K562 (cell line): ENCODE results near the gene SMYD1. TPM values are rescaled to one million over a fixed set of nuclear protein-coding genes. Genes with fewer than 3 reads are reported as not detected.

ENCODE experiments used
- BDP1 ChIP-seq: IDR thresholded peaks from 3 replicates; pipeline ENCODE4 v1.6.1; 2011; ENCODE audit not compliant: insufficient read length, insufficient read depth
- CHD1 ChIP-seq: fragments of 200-600 bp; sonication (generic); IDR thresholded peaks from one replicate; pipeline ENCODE4 v1.6.1; 2012; ENCODE audit warnings: mild to moderate bottlenecking, moderate library complexity, low read length, inconsistent platforms
- CREM ChIP-seq: IDR thresholded peaks from 2 replicates; pipeline ENCODE4 v1.6.1; 2014; ENCODE audit warnings: antibody characterized with exemption, low read depth
- ETV6 ChIP-seq, 3 experiments: fragments of 150-350 bp in 1 of 3; sonication (generic) in 1 of 3; formaldehyde crosslinking in 1 of 3; IDR thresholded peaks; 2 replicates each; pipeline versions ENCODE4 v1.6.1 to v1.8.0; 2014 to 2022; ENCODE audit warnings: borderline replicate concordance in 2 of 3, low read depth in 2 of 3, antibody characterized with exemption in 1 of 3, low read length in 1 of 3, mild to moderate bottlenecking in 1 of 3, missing genetic modification reagents in 1 of 3
- FOSL1 ChIP-seq: fragments of 200-800 bp; sonication (Bioruptor generic); conservative IDR thresholded peaks from 2 replicates; pipeline ENCODE4 v1.6.1; 2016; ENCODE audit warnings: missing genetic modification characterization, missing compliant biosample characterization
- FUS ChIP-seq: fragments of 200-400 bp; formaldehyde crosslinking; optimal IDR thresholded peaks from 2 replicates; pipeline ENCODE3; 2017; ENCODE audit warnings: low read depth, low read length
- GTF2A2 ChIP-seq: IDR thresholded peaks from 2 replicates; pipeline ENCODE4 v1.6.1; 2016; ENCODE audit warnings: mild to moderate bottlenecking, missing genetic modification characterization, missing compliant biosample characterization
- KAT2B ChIP-seq: IDR thresholded peaks from one replicate; pipeline ENCODE4 v1.6.1; 2012; ENCODE audit warnings: low read depth, mild to moderate bottlenecking, control low read depth, inconsistent platforms, low read length, moderate library complexity
- KDM4B ChIP-seq, 2 experiments: fragments of 450-650 bp in 1 of 2; sonication (generic) in 1 of 2; IDR thresholded peaks; 2 replicates each; pipeline ENCODE4 v1.6.1; 2016 to 2017; ENCODE audit warnings: borderline replicate concordance in 2 of 2, antibody characterized with exemption in 1 of 2, low read depth in 1 of 2, mild to moderate bottlenecking in 1 of 2
- PHF8 ChIP-seq: fragments of 200-600 bp; sonication (generic); IDR thresholded peaks from 2 replicates; pipeline ENCODE4 v1.6.1; 2012; ENCODE audit warnings: mixed run types, mild to moderate bottlenecking, inconsistent platforms, low read length, moderate library complexity, borderline replicate concordance
- PML ChIP-seq: IDR thresholded peaks from 2 replicates; pipeline ENCODE4 v1.6.1; 2012; ENCODE audit warnings: low read length, inconsistent platforms
- PPARD ChIP-seq: fragments of 250-450 bp; sonication (Bioruptor Pico); IDR thresholded peaks from 2 replicates; pipeline ENCODE4 v1.8.0; 2022; ENCODE audit warnings: inconsistent platforms, mild to moderate bottlenecking, moderate library complexity
- PTTG1 ChIP-seq: fragments of 450-650 bp; IDR thresholded peaks from 2 replicates; pipeline ENCODE4 v1.6.1; 2016; ENCODE audit warnings: low read depth, mild to moderate bottlenecking, missing genetic modification characterization, missing compliant biosample characterization
- SRSF7 ChIP-seq: fragments of 200-400 bp; formaldehyde crosslinking; optimal IDR thresholded peaks from 2 replicates; pipeline ENCODE3; 2017; ENCODE audit warnings: mild to moderate bottlenecking, low read depth, low read length
- ZKSCAN1 ChIP-seq: fragments of 150-350 bp; IDR thresholded peaks from 2 replicates; pipeline ENCODE4 v1.6.1; 2016; ENCODE audit warnings: low read depth, low read length
- ZNF212 ChIP-seq: fragments of 450-650 bp; formaldehyde crosslinking; IDR thresholded peaks from 2 replicates; pipeline ENCODE4 v1.4.0; 2020; ENCODE audit warnings: mild to moderate bottlenecking
- ZNF3 ChIP-seq: fragments of 250-450 bp; sonication (Bioruptor Pico); IDR thresholded peaks from 2 replicates; pipeline ENCODE4 v1.5.0; 2021; ENCODE audit warnings: mild to moderate bottlenecking, moderate library complexity
- ZNF589 ChIP-seq: fragments of 200-800 bp; sonication (Bioruptor generic); IDR thresholded peaks from 2 replicates; pipeline ENCODE4 v1.6.1; 2016; ENCODE audit warnings: low read depth, missing genetic modification characterization, missing compliant biosample characterization
- polyA plus RNA-seq, 8 experiments: library from polyadenylated mRNA; depleted of rRNA in 4 of 8; stranded (reverse) in 5 of 8; unstranded in 3 of 8; fragments of >200 nt; fragmentation: Nextera tagmentation in 2 of 8; fragmentation: Illumina TruSeq in 1 of 8; extraction: Ambion mirVana in 2 of 8; extraction: Trizol in 1 of 8; gene quantifications; 2 replicates each; pipeline versions ENCODE4 v1.2.1 to v1.2.3, GENCODE V29; 2011 to 2014; ENCODE audit warnings: inconsistent platforms in 1 of 8, missing spikeins in 1 of 8
- total RNA-seq, 7 experiments: library from RNA; depleted of rRNA in 6 of 7; stranded (reverse); fragments of >200 nt in 6 of 7; fragmentation: Illumina TruSeq in 2 of 7; extraction: Trizol in 2 of 7; gene quantifications; 2 replicates each; pipeline versions ENCODE4 v1.2.1 to v1.2.3, GENCODE V29; 2011 to 2021; ENCODE audit warnings: low replicate concordance in 1 of 7
- TF ChIP-seq, protein P1 (sequence below): sonication (generic); formaldehyde crosslinking; IDR thresholded peaks from 2 replicates; pipeline ENCODE4 v1.8.1; 2022; ENCODE audit warnings: missing genetic modification reagents
- TF ChIP-seq, protein P2 (sequence below): sonication (generic); formaldehyde crosslinking; IDR thresholded peaks from 2 replicates; pipeline ENCODE4 v1.8.0; 2023; ENCODE audit warnings: mild to moderate bottlenecking, missing genetic modification reagents

Gene SMYD1
- total and polyA plus RNA-seq, 9 of the 15 experiments (the other 6 are each of a cell fraction or from before 2014, with no cell fraction given) = not detected

DNA sequence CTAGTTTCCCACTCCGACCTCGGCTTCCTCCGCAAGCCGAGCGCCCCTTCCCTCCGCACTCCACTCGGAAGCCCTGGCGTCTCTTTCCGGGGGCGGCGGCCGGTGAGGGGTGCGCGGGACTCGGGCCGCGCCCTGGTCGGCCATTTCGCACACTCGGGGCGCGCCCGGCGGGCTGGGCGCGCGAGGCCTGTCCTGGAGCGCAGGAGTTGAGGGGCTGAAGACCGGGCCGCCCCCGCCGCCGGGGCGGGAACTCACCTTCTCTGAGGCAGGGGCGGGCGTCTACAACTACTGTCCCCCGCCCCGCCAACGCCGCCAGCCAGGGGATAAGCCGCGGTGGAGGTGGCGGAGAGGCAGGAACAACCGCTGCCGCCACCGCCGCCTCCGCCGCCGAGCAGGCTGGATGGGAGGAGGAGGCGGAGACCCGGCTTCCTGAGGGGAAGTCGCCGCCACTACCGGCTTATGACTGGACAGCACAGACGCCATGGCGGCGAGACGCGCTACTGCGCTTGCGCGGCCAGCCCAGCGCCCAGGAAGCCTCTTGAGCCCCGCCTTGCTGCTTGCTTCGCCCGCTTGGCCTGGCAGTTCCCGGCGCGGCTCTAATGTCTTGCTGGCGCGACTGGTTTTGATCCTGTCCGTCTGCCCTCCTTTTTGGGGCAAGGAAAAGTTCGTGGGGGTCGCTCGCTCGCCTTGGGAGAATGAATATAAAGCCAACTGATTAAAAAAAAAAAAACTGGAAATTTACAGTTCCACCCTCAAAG is 12.1 kb upstream of the SMYD1 start, which contains the start of gene KRCC1 (continued):
- no peak; the same call in 1 of the 2 replicates for TF ChIP-seq PML
- TF ChIP-seq GTF2A2 (tag) = 0 out of 2 replicates have a peak, but pooled peaks have one; percentile 33
- peak; percentile 55 for TF ChIP-seq FUS
- TF ChIP-seq CREM = peak; percentile 41; the same call in 1 of the 2 replicates
- no peak for TF ChIP-seq ZNF3 (CRISPR knock-in tag)
- peak; percentile 79 for TF ChIP-seq CHD1
- no peak for TF ChIP-seq SRSF7
- peak in 1 of 2 experiments; percentile 64; a peak in 1 of 4 replicates for TF ChIP-seq KDM4B (IDR thresholded peaks at IDR 0.05; ENCODE audit: borderline replicate concordance in 2 of 2, low read depth in 1 of 2)
- TF ChIP-seq BDP1 = no peak
- TF ChIP-seq PTTG1 (tag) = no peak
- TF ChIP-seq, protein P1, sequence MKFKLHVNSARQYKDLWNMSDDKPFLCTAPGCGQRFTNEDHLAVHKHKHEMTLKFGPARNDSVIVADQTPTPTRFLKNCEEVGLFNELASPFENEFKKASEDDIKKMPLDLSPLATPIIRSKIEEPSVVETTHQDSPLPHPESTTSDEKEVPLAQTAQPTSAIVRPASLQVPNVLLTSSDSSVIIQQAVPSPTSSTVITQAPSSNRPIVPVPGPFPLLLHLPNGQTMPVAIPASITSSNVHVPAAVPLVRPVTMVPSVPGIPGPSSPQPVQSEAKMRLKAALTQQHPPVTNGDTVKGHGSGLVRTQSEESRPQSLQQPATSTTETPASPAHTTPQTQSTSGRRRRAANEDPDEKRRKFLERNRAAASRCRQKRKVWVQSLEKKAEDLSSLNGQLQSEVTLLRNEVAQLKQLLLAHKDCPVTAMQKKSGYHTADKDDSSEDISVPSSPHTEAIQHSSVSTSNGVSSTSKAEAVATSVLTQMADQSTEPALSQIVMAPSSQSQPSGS (CRISPR knock-in tag) = no peak
- 0 out of 2 replicates have a peak, but pooled peaks have one; percentile 42 for TF ChIP-seq ZNF589 (CRISPR knock-in tag)
- no peak for TF ChIP-seq ETV6 (IDR thresholded peaks at IDR 0.05; ENCODE audit: borderline replicate concordance in 1 of 2, low read depth in 2 of 2, low read length in 1 of 2)
- no peak for TF ChIP-seq ETV6 (CRISPR knock-in tag; IDR thresholded peaks at IDR 0.05; ENCODE audit: borderline replicate concordance)
- TF ChIP-seq FOSL1 (tag) = peak; percentile 46; the same call in 1 of the 2 replicates
- no peak for TF ChIP-seq KAT2B
- TF ChIP-seq, protein P2, sequence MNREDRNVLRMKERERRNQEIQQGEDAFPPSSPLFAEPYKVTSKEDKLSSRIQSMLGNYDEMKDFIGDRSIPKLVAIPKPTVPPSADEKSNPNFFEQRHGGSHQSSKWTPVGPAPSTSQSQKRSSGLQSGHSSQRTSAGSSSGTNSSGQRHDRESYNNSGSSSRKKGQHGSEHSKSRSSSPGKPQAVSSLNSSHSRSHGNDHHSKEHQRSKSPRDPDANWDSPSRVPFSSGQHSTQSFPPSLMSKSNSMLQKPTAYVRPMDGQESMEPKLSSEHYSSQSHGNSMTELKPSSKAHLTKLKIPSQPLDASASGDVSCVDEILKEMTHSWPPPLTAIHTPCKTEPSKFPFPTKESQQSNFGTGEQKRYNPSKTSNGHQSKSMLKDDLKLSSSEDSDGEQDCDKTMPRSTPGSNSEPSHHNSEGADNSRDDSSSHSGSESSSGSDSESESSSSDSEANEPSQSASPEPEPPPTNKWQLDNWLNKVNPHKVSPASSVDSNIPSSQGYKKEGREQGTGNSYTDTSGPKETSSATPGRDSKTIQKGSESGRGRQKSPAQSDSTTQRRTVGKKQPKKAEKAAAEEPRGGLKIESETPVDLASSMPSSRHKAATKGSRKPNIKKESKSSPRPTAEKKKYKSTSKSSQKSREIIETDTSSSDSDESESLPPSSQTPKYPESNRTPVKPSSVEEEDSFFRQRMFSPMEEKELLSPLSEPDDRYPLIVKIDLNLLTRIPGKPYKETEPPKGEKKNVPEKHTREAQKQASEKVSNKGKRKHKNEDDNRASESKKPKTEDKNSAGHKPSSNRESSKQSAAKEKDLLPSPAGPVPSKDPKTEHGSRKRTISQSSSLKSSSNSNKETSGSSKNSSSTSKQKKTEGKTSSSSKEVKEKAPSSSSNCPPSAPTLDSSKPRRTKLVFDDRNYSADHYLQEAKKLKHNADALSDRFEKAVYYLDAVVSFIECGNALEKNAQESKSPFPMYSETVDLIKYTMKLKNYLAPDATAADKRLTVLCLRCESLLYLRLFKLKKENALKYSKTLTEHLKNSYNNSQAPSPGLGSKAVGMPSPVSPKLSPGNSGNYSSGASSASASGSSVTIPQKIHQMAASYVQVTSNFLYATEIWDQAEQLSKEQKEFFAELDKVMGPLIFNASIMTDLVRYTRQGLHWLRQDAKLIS = no peak
- no peak for TF ChIP-seq ZNF212 (CRISPR knock-in tag)
- peak; percentile 93 for TF ChIP-seq PHF8
- TF ChIP-seq PPARD (CRISPR knock-in tag) = no peak
- no peak; the same call in 1 of the 2 replicates for TF ChIP-seq ZKSCAN1
